Measurements from ENCODE around the gene OR13C3. TPM values are rescaled to one million over a fixed set of nuclear protein-coding genes. Genes with fewer than 3 reads are reported as not detected.

OR13C3 gene
- total RNA-seq, 4 donors from 2014 or later = not detected

- no peaks in the 10 kb centered on the region for H3K9me3 ChIP-seq
- H3K4me1 ChIP-seq = no peaks in the 10 kb centered on the region
- H3K36me3 ChIP-seq = no peaks in the 10 kb centered on the region
- 67% methylated on average over 5 of the region's 5 CpGs for WGBS
- no peak for DNase-seq (ENCODE audit: extremely low spot score)
- TF ChIP-seq EP300 (IDR thresholded peaks at IDR 0.05) = no peak
- no peak for TF ChIP-seq CTCF (IDR thresholded peaks at IDR 0.05)
- no peak for TF ChIP-seq POLR2AphosphoS5 (IDR thresholded peaks at IDR 0.05)
- TF ChIP-seq POLR2A (IDR thresholded peaks at IDR 0.05; ENCODE audit: low read depth) = no peak
- no peaks in the 10 kb centered on the region for H3K27me3 ChIP-seq
- no peak overlapping the region for H3K27ac ChIP-seq (replicated peaks in 1 of 4)
- no peak overlapping the region for H3K4me3 ChIP-seq
- intact Hi-C loops (cut with DNase I) = no loop called here
Observed at GRCh38 chr9:104514901-104515300, 21.8 kb downstream of the OR13C3 start.

GRCh38 chr9:104506565-104506964, 30.1 kb downstream of the OR13C3 start:
- Histone ChIP-seq H3K36me3 (no peaks in the 10 kb centered on the region), H3K27me3 (no peaks in the 10 kb centered on the region), H3K27ac (replicated peaks in 1 of 4) (no peak overlapping the region), H3K4me1 (no peaks in the 10 kb centered on the region), H3K4me3 (no peak overlapping the region), H3K9me3 (no peaks in the 10 kb centered on the region)
- no peak for DNase-seq (ENCODE audit: extremely low spot score)
- intact Hi-C loops (cut with DNase I) = no loop called here
- no peak for TF ChIP-seq EP300 (IDR thresholded peaks at IDR 0.05)
- TF ChIP-seq CTCF (IDR thresholded peaks at IDR 0.05) = no peak
- TF ChIP-seq POLR2A (IDR thresholded peaks at IDR 0.05; ENCODE audit: low read depth) = no peak
- TF ChIP-seq POLR2AphosphoS5 (IDR thresholded peaks at IDR 0.05) = no peak

- Histone ChIP-seq H3K27me3 (no peaks in the 10 kb centered on the region), H3K36me3 (no peaks in the 10 kb centered on the region), H3K9me3 (no peaks in the 10 kb centered on the region), H3K4me1 (no peaks in the 10 kb centered on the region), H3K27ac (replicated peaks in 1 of 4) (no peak within 1 kb of the TSS), H3K4me3 (no peak within 1 kb of the TSS)
- no peak for DNase-seq (ENCODE audit: extremely low spot score)
- WGBS = 89% methylated on average over 5 of the region's 5 CpGs
- intact Hi-C loops (cut with DNase I) = no loop called here
- TF ChIP-seq POLR2AphosphoS5 (IDR thresholded peaks at IDR 0.05) (no peak), EP300 (IDR thresholded peaks at IDR 0.05) (no peak), POLR2A (IDR thresholded peaks at IDR 0.05; ENCODE audit: low read depth) (no peak), CTCF (IDR thresholded peaks at IDR 0.05) (no peak)
Observed at GRCh38 chr9:104503963-104504362, 32.7 kb downstream of the OR13C3 start, which contains the start of gene OR13F1. OR13F1 (plus strand) TSS chr9:104504263; CDS start chr9:104504263, 0 bp downstream.

- Histone ChIP-seq H3K27ac (replicated peaks in 1 of 4) (no peak overlapping the region), H3K4me1 (no peaks in the 10 kb centered on the region), H3K36me3 (no peaks in the 10 kb centered on the region), H3K27me3 (no peaks in the 10 kb centered on the region), H3K4me3 (no peak overlapping the region), H3K9me3 (no peaks in the 10 kb centered on the region)
- no peak for DNase-seq (ENCODE audit: extremely low spot score)
- intact Hi-C loops (cut with DNase I) = no loop called here
- TF ChIP-seq POLR2AphosphoS5 (IDR thresholded peaks at IDR 0.05) (no peak), POLR2A (IDR thresholded peaks at IDR 0.05; ENCODE audit: low read depth) (no peak), CTCF (IDR thresholded peaks at IDR 0.05) (no peak)
Observed at GRCh38 chr9:104503440-104503839, 33.2 kb downstream of the OR13C3 start.

GRCh38 chr9:104494808-104495207, 41.8 kb downstream of the OR13C3 start:
- TF ChIP-seq EP300 (IDR thresholded peaks at IDR 0.05) = no peak
- 38% methylated on average over 3 of the region's 3 CpGs for WGBS
- Histone ChIP-seq H3K4me1 (no peaks in the 10 kb centered on the region), H3K9me3 (no peaks in the 10 kb centered on the region), H3K27ac (replicated peaks in 1 of 4) (no peak overlapping the region), H3K27me3 (no peaks in the 10 kb centered on the region), H3K4me3 (no peak overlapping the region), H3K36me3 (no peaks in the 10 kb centered on the region)
- DNase-seq (ENCODE audit: extremely low spot score) = no peak
- intact Hi-C loops (cut with DNase I) = no loop called here

Other genes with a start within 250 kb of the OR13C3 start
- not detected for gene OR13F1, start 32.6 kb downstream of the OR13C3 start, total RNA-seq
- gene OR13C4, start 9.6 kb downstream of the OR13C3 start, total RNA-seq = not detected
- not detected for gene OR13C8, start 32.3 kb upstream of the OR13C3 start, total RNA-seq
- gene OR13C5, start 62.6 kb upstream of the OR13C3 start, total RNA-seq = not detected
- gene OR13C2, start 68.8 kb upstream of the OR13C3 start, total RNA-seq = under 1 TPM in 1 of 4 donors, not detected in 3; 0.34 TPM
- not detected for gene OR13C9, start 81.3 kb upstream of the OR13C3 start, total RNA-seq
- gene OR13D1, start 157.7 kb upstream of the OR13C3 start, total RNA-seq = not detected
- 10 to 100 TPM; 19.0 to 33.3 (median 29.7) TPM for gene NIPSNAP3A, start 210.8 kb upstream of the OR13C3 start, total RNA-seq
- 1 to 10 TPM in 3 of 4 donors, under 1 TPM in 1; 0.42 to 5.1 (median 2.9) TPM for gene NIPSNAP3B, start 227.3 kb upstream of the OR13C3 start, total RNA-seq